ENCODE measurements around the gene FGF14. TPM values are rescaled to one million over a fixed set of nuclear protein-coding genes. Genes with fewer than 3 reads are reported as not detected.

FGF14 gene
- total RNA-seq, 1 experiment from 2014 or later, result 0.02 TPM

DNA sequence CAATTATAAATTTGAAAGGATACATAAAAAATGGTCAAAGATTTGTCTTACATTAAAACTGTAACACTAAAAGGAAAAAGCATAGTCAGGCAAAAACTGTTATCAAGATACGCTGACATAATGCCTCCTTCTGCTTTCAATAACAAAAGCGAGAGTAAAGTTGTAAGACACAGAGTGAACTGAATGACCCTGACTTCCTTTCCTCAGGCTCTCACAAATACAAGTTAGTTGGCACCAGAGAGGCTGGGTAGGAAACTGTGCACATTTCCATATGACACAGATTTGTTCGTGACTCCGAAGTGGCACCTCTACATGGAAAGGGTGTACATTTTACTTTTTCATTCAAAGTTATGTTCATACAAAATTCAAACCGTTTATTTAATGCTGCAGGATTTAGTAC, 15.4 kb downstream of the FGF14 start:
- no peak overlapping the region for H3K4me3 ChIP-seq
- H3K27ac ChIP-seq, result no peak overlapping the region
- H3K4me1 ChIP-seq, result no peaks in the 10 kb centered on the region
- no peaks in the 10 kb centered on the region for H3K36me3 ChIP-seq
- H3K27me3 ChIP-seq, result no peaks in the 10 kb centered on the region
- H3K9me3 ChIP-seq (replicated peaks), result no peaks in the 10 kb centered on the region
- no peak for DNase-seq

DNA sequence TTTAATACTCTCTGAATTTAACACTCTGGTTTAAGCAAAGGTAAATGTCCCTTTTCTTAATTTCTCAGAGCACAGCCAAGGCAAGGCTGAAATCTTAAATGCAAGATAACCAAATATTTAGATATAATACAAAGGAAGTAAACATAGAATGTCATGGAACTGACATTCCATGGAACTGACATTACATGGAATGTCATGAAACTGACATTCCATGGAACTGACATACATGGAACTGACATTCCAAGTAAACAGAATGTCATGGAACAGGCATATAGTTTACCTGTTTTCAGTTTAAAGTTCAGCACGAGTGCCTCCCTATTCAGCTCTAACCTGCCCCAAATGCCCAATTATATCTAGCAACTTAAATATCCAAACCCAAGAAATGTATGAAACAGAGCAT, 21.8 kb downstream of the FGF14 start:
- no peak overlapping the region for H3K4me3 ChIP-seq
- no peaks in the 10 kb centered on the region for H3K9me3 ChIP-seq (replicated peaks)
- no peaks in the 10 kb centered on the region for H3K27me3 ChIP-seq
- no peak for DNase-seq
- no peak overlapping the region for H3K27ac ChIP-seq
- H3K4me1 ChIP-seq, result no peaks in the 10 kb centered on the region
- no peaks in the 10 kb centered on the region for H3K36me3 ChIP-seq

DNA sequence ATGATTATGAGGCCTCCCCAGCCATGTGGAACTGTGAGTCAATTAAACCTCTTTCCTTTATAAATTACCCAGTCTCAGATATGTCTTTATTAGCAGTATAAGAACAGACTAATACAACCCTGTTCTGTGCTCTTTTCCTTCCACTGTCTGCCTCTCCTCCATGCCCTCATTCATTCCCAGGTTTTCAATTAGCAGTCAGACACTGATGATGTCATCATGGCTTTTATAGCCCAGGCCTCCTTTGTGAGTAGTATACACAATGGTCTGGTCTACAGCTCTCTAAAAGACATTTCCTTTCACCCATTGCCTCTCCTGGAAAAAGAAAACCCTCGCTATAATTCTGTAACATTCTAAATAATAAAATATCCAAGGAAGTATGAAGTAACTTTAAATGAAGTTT, 25.5 kb downstream of the FGF14 start:
- Histone ChIP-seq H3K9me3 (replicated peaks) (no peaks in the 10 kb centered on the region), H3K4me3 (no peak overlapping the region), H3K4me1 (no peaks in the 10 kb centered on the region), H3K36me3 (no peaks in the 10 kb centered on the region), H3K27ac (no peak overlapping the region), H3K27me3 (no peaks in the 10 kb centered on the region)
- DNase-seq, result no peak

DNA sequence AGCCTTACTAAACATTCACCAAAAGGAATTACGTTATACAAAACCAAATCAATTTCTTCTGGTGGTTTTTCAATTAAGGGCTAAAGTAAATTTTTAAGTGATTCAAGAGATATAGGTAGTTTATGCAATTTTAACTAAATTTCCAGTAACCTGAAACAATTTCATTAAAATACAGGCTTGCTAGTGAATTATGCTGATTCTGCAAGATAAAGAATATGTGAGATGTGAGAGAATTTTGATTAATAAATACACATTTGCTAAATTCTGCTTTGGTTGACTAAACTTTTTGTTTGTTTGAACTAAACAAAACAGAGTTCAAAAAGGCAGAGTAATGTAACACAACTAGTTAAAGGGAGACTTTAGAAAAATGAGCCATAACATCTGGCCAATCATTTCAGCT, 27.1 kb downstream of the FGF14 start:
- no peaks in the 10 kb centered on the region for H3K27me3 ChIP-seq
- H3K27ac ChIP-seq, result no peak overlapping the region
- H3K9me3 ChIP-seq (replicated peaks), result no peaks in the 10 kb centered on the region
- DNase-seq, result no peak
- H3K4me1 ChIP-seq, result no peaks in the 10 kb centered on the region
- no peak overlapping the region for H3K4me3 ChIP-seq
- no peaks in the 10 kb centered on the region for H3K36me3 ChIP-seq

DNA sequence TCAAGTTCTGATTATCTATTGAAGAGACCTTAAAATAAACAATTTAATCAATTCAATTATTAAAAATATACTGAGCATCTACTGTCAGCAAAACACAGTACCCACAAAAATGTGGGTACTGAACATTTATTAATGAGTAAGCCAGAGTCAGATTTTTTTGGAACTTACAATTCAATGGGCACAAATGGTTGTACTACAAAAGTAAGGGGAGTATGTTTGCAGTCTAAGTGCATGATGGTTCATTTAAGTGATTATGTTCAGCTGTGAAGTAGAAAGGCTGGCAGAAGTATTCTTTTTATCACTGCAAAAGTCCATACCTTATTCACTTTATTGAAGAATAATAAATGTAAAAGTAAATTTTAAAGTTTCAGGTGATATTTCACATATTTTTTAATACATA, 27.6 kb downstream of the FGF14 start:
- H3K27ac ChIP-seq, result no peak overlapping the region
- H3K4me1 ChIP-seq, result no peaks in the 10 kb centered on the region
- no peaks in the 10 kb centered on the region for H3K9me3 ChIP-seq (replicated peaks)
- no peaks in the 10 kb centered on the region for H3K27me3 ChIP-seq
- H3K36me3 ChIP-seq, result no peaks in the 10 kb centered on the region
- no peak overlapping the region for H3K4me3 ChIP-seq
- no peak for DNase-seq

DNA sequence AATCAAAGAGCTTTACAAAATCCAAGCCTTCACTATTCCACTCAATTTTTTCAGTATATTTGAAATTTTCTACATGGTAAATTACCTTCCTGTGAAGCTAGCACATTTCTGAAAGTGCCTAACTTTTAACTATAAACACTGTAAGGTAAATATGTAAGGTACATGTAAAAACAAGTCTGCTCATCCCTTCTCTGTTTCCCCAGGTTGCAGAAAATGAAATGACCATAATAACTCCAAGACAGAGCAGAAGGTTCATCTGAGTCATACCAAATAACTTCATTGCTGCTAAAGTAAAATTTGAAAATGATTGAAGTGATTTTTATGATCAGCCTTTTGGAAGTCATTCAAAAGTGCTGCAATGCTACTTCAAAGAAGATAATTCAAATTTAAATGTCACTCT, 28.6 kb downstream of the FGF14 start:
- DNase-seq, result no peak
- no peaks in the 10 kb centered on the region for H3K36me3 ChIP-seq
- no peaks in the 10 kb centered on the region for H3K4me1 ChIP-seq
- H3K27ac ChIP-seq, result no peak overlapping the region
- H3K27me3 ChIP-seq, result no peaks in the 10 kb centered on the region
- H3K9me3 ChIP-seq (replicated peaks), result no peaks in the 10 kb centered on the region
- H3K4me3 ChIP-seq, result no peak overlapping the region

DNA sequence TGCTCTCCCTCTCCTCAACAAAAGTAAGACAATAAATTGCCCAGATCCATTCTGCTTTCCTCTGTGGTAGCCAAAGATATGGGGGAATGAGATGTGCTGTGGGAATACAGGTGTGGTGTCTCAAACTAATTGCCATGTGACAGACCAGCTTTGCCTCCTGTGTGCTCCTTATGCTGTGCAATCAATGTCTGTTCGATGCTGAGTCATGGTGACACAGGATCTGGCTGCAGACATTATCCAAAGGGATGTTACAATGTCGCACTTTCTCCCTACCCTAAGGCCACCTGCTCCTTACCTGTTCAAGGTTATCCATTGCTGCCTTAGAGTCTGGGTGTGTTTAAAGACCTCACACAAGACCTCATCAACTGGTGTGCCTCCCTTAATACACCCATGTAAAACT, 32.5 kb downstream of the FGF14 start:
- Histone ChIP-seq H3K9me3 (replicated peaks) (no peaks in the 10 kb centered on the region), H3K4me1 (no peaks in the 10 kb centered on the region), H3K4me3 (no peak overlapping the region), H3K36me3 (no peaks in the 10 kb centered on the region), H3K27me3 (no peaks in the 10 kb centered on the region), H3K27ac (no peak overlapping the region)
- no peak for DNase-seq

DNA sequence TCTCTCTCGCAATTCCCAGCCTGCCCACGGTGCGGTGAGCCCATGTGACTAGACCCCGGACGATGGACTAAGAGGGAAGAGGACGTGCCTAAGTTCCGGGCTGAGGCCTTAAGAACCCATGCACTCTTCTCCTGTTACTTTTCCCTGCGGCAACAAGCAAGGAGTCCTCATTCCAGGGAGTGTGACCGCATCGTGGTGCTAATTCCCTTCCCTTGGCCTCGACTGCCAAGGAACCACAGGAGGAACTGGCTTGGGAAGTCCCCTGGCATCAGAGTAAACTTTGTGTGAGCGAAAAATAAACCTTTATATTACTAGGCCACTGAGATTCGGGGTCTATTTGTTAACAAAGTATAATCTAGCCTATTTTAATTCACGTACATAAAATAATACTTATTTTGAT, 34.0 kb downstream of the FGF14 start:
- no peak overlapping the region for H3K27ac ChIP-seq
- H3K36me3 ChIP-seq, result no peaks in the 10 kb centered on the region
- H3K4me1 ChIP-seq, result no peaks in the 10 kb centered on the region
- no peak for DNase-seq
- H3K9me3 ChIP-seq (replicated peaks), result no peaks in the 10 kb centered on the region
- no peaks in the 10 kb centered on the region for H3K27me3 ChIP-seq
- H3K4me3 ChIP-seq, result no peak overlapping the region

DNA sequence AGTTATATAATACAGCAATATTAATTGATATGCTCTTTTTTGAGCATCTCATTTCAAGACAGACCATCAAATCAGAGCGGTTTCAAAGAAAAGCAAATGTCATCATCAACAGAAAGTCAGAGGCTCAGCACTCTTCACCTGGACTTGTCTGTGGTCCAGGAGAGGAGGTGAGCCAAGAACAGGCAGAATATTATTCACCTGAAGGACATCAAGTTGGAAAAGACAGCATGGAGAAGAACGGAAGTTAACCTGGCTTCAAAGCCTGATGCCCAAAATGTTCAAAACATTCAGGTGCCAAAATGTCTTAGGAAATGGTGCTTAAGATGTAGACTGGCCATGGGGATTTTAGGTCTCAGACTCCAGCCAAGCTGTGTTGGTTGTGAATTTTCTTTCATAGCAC, 40.7 kb downstream of the FGF14 start:
- no peak for DNase-seq
- Histone ChIP-seq H3K27me3 (no peaks in the 10 kb centered on the region), H3K27ac (no peak overlapping the region), H3K36me3 (no peaks in the 10 kb centered on the region), H3K4me1 (no peaks in the 10 kb centered on the region), H3K9me3 (replicated peaks) (no peaks in the 10 kb centered on the region), H3K4me3 (no peak overlapping the region)

DNA sequence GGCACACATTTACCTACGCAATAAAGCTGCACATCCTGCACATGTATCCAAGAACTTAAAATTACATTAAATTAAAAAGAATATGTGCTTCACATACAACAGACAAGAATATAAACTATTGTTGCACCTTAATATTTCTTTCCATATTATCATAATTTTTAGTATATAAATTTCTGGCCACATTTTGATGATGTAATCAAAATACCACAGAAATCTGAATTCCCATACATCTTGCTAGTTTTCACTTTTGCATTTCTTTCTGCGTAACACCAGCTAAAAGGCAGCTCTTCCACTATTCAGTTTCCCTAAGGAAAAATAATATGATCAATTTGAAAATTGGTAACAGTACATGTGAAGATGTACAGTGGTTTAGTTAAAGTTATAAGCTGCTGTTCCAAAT, 42.6 kb downstream of the FGF14 start:
- H3K9me3 ChIP-seq (replicated peaks), result no peaks in the 10 kb centered on the region

DNA sequence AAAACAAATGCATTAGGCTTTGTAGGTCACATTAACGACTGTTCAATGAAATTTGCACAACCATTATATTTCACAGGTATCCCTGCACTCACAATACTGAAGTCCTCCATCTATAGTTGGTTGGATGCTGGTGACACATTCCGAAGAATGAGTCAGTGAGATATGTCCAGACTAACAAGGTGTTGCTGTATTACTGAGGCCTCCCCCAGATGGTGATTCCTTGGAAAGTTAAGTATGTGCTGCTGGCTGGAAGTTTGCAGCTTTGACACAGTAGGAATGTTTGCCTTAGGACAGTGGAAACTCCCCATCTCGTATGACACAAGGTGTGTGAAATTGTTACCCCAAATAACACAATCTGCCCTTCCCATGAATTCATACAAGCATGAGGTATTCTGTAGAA, 46.6 kb downstream of the FGF14 start:
- Histone ChIP-seq H3K27me3 (no peaks in the 10 kb centered on the region), H3K36me3 (no peaks in the 10 kb centered on the region), H3K4me1 (no peaks in the 10 kb centered on the region), H3K9me3 (replicated peaks) (no peaks in the 10 kb centered on the region), H3K4me3 (no peak overlapping the region), H3K27ac (no peak overlapping the region)
- DNase-seq, result no peak

More for the DNA sequence above, 42.6 kb downstream of the FGF14 start:
- no peaks in the 10 kb centered on the region for H3K27me3 ChIP-seq
- H3K27ac ChIP-seq, result no peak overlapping the region
- no peak overlapping the region for H3K4me3 ChIP-seq
- no peaks in the 10 kb centered on the region for H3K4me1 ChIP-seq
- H3K36me3 ChIP-seq, result no peaks in the 10 kb centered on the region
- no peak for DNase-seq

DNA sequence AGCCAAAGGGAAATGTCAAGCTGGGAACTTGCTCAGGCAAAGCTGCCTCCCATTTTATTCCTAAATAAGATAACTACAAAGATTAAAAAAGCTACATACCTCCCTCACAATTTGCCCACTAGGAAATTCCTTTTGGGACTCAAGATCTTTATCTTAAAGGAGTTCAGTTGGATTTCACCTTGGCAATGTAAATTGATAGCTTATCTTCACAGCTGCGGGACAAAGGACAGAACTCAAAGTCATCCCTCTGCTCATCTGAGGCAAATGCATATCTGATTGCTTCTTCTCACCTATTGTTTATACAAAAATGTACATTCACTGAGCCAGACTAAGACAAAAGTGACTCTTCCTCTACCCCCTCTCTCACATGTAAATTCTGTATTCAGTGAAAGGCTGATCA, 47.8 kb downstream of the FGF14 start:
- Histone ChIP-seq H3K27ac (no peak overlapping the region), H3K4me1 (no peaks in the 10 kb centered on the region), H3K9me3 (replicated peaks) (no peaks in the 10 kb centered on the region), H3K4me3 (no peak overlapping the region), H3K27me3 (no peaks in the 10 kb centered on the region), H3K36me3 (no peaks in the 10 kb centered on the region)
- DNase-seq, result no peak

DNA sequence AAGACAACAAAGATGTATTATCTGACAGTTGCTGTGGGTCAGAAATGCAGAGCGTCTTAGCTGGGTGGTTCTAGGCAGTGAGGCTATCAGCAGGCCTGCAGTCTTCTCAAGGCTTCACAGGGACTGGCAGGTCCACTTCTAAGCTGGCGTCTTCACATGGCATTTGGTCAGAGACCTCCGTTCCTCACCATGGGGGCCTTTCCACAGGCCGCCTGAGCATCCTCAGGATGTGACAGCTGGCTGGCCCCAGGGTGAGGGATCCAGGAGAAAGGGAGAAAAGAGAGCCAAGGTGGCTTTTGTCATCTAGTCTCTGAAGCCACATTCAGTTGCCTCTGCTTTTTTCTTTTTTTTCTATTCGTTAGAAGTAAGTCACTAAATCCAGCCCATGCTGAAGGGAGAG, 50.3 kb downstream of the FGF14 start:
- no peak for DNase-seq
- no peaks in the 10 kb centered on the region for H3K36me3 ChIP-seq
- H3K27me3 ChIP-seq, result no peaks in the 10 kb centered on the region
- no peaks in the 10 kb centered on the region for H3K4me1 ChIP-seq
- H3K27ac ChIP-seq, result no peak overlapping the region
- H3K9me3 ChIP-seq (replicated peaks), result no peaks in the 10 kb centered on the region
- H3K4me3 ChIP-seq, result no peak overlapping the region

DNA sequence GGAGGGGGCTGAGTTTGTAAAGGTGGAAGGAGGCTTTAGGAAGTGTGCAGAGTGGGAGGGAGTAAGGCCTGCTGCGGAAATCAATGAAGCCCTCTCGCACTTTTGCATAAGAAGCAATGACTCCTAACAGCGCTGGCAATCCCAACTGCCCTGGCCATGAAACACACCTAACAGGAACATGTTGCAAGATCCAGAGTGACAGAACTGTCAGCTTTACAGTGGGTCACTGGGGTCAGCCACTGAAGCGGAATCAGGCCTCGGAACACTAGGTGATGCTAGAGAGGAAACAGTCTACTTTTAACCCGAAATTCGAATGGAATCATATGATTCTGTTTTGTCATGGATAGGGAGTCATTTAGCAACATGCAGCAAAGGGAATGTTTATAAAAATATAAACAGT, 54.4 kb downstream of the FGF14 start:
- Histone ChIP-seq H3K27ac (no peak overlapping the region), H3K4me1 (no peaks in the 10 kb centered on the region), H3K27me3 (no peaks in the 10 kb centered on the region), H3K4me3 (no peak overlapping the region), H3K36me3 (no peaks in the 10 kb centered on the region), H3K9me3 (replicated peaks) (no peaks in the 10 kb centered on the region)
- no peak for DNase-seq

DNA sequence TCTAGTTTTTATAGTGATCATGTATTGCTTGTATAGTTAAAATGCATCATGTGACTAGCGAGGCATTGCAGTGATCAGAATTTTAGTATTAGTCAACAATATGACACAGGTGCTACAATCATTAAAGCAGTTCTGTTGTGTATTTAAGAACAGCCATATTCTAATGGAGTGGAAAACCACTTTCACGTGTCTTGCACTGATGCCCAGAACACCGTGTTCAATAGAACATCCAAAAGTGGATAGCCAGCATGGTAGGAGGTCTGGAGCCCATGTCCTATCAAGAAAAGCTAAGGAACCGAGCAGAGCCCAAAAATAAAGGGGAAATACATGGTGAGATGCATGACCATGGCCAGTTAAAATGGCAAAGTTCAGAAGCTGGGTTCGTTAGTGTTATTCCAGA, 55.1 kb downstream of the FGF14 start:
- DNase-seq, result no peak
- Histone ChIP-seq H3K9me3 (replicated peaks) (no peaks in the 10 kb centered on the region), H3K27ac (no peak overlapping the region), H3K4me3 (no peak overlapping the region), H3K36me3 (no peaks in the 10 kb centered on the region), H3K27me3 (no peaks in the 10 kb centered on the region), H3K4me1 (no peaks in the 10 kb centered on the region)

DNA sequence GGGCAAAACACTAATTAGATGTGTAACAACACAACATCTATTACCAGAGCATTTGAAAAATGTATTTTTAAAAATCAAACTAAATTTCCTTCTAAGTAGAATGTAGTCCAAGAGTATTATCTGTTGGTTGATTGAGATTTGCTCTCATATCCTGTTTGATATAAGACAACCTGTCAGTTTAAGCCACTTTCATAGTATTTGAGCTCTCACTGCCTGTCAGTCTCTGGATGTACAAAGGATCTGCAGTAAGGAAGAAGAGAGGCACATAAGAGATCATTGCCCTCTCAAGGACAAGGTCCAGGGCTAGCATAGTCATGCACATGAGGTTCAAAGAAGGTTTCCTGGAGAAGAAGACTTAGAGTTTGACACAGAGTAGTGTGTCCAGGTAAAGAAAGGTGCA, 57.4 kb downstream of the FGF14 start:
- H3K4me1 ChIP-seq, result no peaks in the 10 kb centered on the region
- H3K27ac ChIP-seq, result no peak overlapping the region
- no peaks in the 10 kb centered on the region for H3K27me3 ChIP-seq
- no peak overlapping the region for H3K4me3 ChIP-seq
- no peaks in the 10 kb centered on the region for H3K9me3 ChIP-seq (replicated peaks)
- no peak for DNase-seq
- H3K36me3 ChIP-seq, result no peaks in the 10 kb centered on the region

All from SJCRH30 (cell line).